ENCODE data around the gene SMYD3. TPM values are rescaled to one million over a fixed set of nuclear protein-coding genes. Genes with fewer than 3 reads are reported as not detected.

Gene SMYD3
- total RNA-seq, 1 experiment from 2014 or later: 25.5 TPM

DNA sequence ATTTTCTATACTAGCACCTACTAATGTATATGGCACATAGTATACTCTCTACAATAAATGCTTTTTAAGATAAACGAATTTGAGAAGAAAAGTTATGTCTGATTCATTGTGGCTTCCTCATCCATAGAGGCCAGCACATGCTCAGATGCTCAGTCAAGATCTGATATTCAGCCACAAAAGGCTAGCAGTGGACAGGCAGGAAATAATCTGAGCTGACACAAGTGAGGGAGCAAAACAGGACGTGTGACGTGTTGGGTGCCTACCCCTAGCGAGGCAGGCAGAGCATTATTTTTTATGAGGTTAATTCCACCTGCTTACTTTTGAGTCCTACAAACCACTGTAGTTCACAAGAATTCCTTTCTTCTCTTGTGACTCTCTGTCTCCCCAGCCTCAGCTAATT, 550.9 kb downstream of the SMYD3 start:
- no peak overlapping the region for H2AFZ ChIP-seq (ENCODE audit: low read length)
- H2BK12ac ChIP-seq (ENCODE audit: insufficient read length, low read depth, low read length): no peak overlapping the region
- Mint-ChIP-seq H3K27me3 (ENCODE audit: low read depth) (no peaks in the 10 kb centered on the region), H3K4me1 (peaks cover 0 to 12% of the 10 kb centered on the region in 2 experiments), H3K9me3 (no peaks in the 10 kb centered on the region; a peak in 1 of 5 replicates), H3K27ac (no peak overlapping the region), H3K36me3 (ENCODE audit: insufficient read depth in 1 of 3, low read depth in 3 of 3) (no peaks in the 10 kb centered on the region), H3K4me3 (no peak overlapping the region)
- no peaks in the 10 kb centered on the region for H4K20me1 ChIP-seq (ENCODE audit: control insufficient read depth, insufficient read depth, insufficient read length)
- no peak overlapping the region for H4K5ac ChIP-seq (ENCODE audit: insufficient read length, low read depth, low read length)
- no peak overlapping the region for H3K18ac ChIP-seq (ENCODE audit: insufficient read length, low read depth, low read length)
- no peak overlapping the region for H2BK20ac ChIP-seq (ENCODE audit: low read depth, low read length, poor library complexity, severe bottlenecking)
- no peaks in the 10 kb centered on the region for H3K23me2 ChIP-seq (ENCODE audit: insufficient read length, low read depth, low read length, poor library complexity, severe bottlenecking)
- H2BK15ac ChIP-seq (ENCODE audit: low read depth, low read length): no peak overlapping the region
- no peaks in the 10 kb centered on the region for H3K4me1 ChIP-seq (ENCODE audit: insufficient read depth, low read length)
- H3T11ph ChIP-seq (ENCODE audit: low read length): no peak overlapping the region
- H3K27ac ChIP-seq (ENCODE audit: insufficient read length, low read depth, low read length): no peak overlapping the region
- no peak overlapping the region for H3K4ac ChIP-seq (ENCODE audit: low read depth, low read length)
- no peaks in the 10 kb centered on the region for H3K79me2 ChIP-seq (ENCODE audit: insufficient read depth, low read length)
- no peaks in the 10 kb centered on the region for H3K9me3 ChIP-seq (ENCODE audit: control insufficient read depth, low read depth, low read length)
- no peak overlapping the region for H3K4me2 ChIP-seq (ENCODE audit: insufficient read depth, insufficient read length, low read length)
- no peak overlapping the region for H3K9ac ChIP-seq (ENCODE audit: extremely low read depth, insufficient read length, low read length)
- no peak overlapping the region for H2BK5ac ChIP-seq (ENCODE audit: insufficient read length, low read length)
- H3K14ac ChIP-seq (ENCODE audit: insufficient read depth, low read length): no peak overlapping the region
- H3K56ac ChIP-seq (ENCODE audit: insufficient read length, low read depth, low read length): no peak overlapping the region
- H2BK120ac ChIP-seq (ENCODE audit: low read depth, low read length, poor library complexity, severe bottlenecking): no peak overlapping the region
- TF ChIP-seq, protein P1, sequence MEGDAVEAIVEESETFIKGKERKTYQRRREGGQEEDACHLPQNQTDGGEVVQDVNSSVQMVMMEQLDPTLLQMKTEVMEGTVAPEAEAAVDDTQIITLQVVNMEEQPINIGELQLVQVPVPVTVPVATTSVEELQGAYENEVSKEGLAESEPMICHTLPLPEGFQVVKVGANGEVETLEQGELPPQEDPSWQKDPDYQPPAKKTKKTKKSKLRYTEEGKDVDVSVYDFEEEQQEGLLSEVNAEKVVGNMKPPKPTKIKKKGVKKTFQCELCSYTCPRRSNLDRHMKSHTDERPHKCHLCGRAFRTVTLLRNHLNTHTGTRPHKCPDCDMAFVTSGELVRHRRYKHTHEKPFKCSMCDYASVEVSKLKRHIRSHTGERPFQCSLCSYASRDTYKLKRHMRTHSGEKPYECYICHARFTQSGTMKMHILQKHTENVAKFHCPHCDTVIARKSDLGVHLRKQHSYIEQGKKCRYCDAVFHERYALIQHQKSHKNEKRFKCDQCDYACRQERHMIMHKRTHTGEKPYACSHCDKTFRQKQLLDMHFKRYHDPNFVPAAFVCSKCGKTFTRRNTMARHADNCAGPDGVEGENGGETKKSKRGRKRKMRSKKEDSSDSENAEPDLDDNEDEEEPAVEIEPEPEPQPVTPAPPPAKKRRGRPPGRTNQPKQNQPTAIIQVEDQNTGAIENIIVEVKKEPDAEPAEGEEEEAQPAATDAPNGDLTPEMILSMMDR (conservative IDR thresholded peaks at IDR 0.05): no peak
- no peaks in the 10 kb centered on the region for H3K79me1 ChIP-seq (ENCODE audit: insufficient read depth, low read depth, low read length, poor library complexity, severe bottlenecking)
- no peak overlapping the region for H3K23ac ChIP-seq (ENCODE audit: insufficient read length, low read depth, low read length)
- H4K8ac ChIP-seq (replicated peaks; ENCODE audit: insufficient read length, low read depth, low read length): no peak overlapping the region
- no peak overlapping the region for H2AK5ac ChIP-seq (ENCODE audit: insufficient read length, low read length)
- no peak overlapping the region for H4K91ac ChIP-seq (ENCODE audit: insufficient read length, low read depth, low read length)
- no CpG with 5 or more reads among the region's 4 CpGs for WGBS (ENCODE audit: extremely low coverage, insufficient read length, low lambda C conversion rate)
- no peak for DNase-seq
- H3K27me3 ChIP-seq (ENCODE audit: insufficient read depth, low read length): no peaks in the 10 kb centered on the region

Data from H9 (cell line).